ENCODE data around the gene PRPF6. TPM values are rescaled to one million over a fixed set of nuclear protein-coding genes. Genes with fewer than 3 reads are reported as not detected.
A peak's percentile ranks its signal among the peaks of the same experiment; 100 is the strongest.

The PRPF6 gene
- total RNA-seq, 1 experiment from 2014 or later = 88.4 TPM

GRCh38 chr20:63952210-63952535 is 28.8 kb upstream of the PRPF6 start:
- peaks cover 3% of the 10 kb centered on the region; the same call in 1 of the 2 replicates for H3K36me3 ChIP-seq (ENCODE audit: control insufficient read depth, insufficient read depth, low read length)
- H3K9me3 ChIP-seq (ENCODE audit: control insufficient read depth, insufficient read depth, low read depth, low read length) = no peaks in the 10 kb centered on the region
- no peak overlapping the region for H3K4me3 ChIP-seq (ENCODE audit: low read depth in 2 of 2, low read length in 2 of 2)
- in situ Hi-C loops (cut with HindIII; ENCODE audit: low pct_unique_long_range_greater_than_20kb, low sequenced_read_pairs) (no loop called here), intact Hi-C loops (cut with micrococcal nuclease; ENCODE audit: unreplicated experiment) (no loop called here)
- ChIA-PET POLR2A (interaction anchor here (0.5 kb wide), 1 partner anchor 189 kb away, joined by 3 read pairs; no protein-coding TSS in a partner anchor), CTCF (no interaction called here)
- no peak for TF ChIP-seq CTCF (IDR thresholded peaks at IDR 0.05)
- TF ChIP-seq TCF7L2 (IDR thresholded peaks at IDR 0.05; ENCODE audit: low read depth, low read length) = no peak
- TF ChIP-seq POLR2AphosphoS5 (IDR thresholded peaks at IDR 0.05; ENCODE audit: low read depth, low read length) = no peak
- TF ChIP-seq SIN3A (IDR thresholded peaks at IDR 0.05; ENCODE audit: borderline replicate concordance, insufficient read depth, low read depth, low read length) = no peak
- TF ChIP-seq REST (IDR thresholded peaks at IDR 0.05; ENCODE audit: insufficient read depth in 1 of 2, low read depth in 2 of 2, low read length in 1 of 2) = no peak
- peaks cover 67% of the 10 kb centered on the region for H3K4me1 ChIP-seq (ENCODE audit: control insufficient read depth, insufficient read depth, low read length)
- BruUV-seq (replicated peaks) = no TSS peak
- no peak for ATAC-seq
- DNase-seq (ENCODE audit: low read depth, low spot score) = no peak
- peak overlapping the region; percentile 65 for H3K27ac ChIP-seq (ENCODE audit: low read length)
- no peaks in the 10 kb centered on the region for H3K27me3 ChIP-seq (ENCODE audit: control insufficient read depth, insufficient read depth, low read length)

GRCh38 chr20:63952769-63953168 is 28.2 kb upstream of the PRPF6 start:
- no peaks in the 10 kb centered on the region for H3K9me3 ChIP-seq (ENCODE audit: control insufficient read depth, insufficient read depth, low read depth, low read length)
- ChIA-PET CTCF (no interaction called here), POLR2A (no interaction called here)
- TSS peak; percentile 33 for BruUV-seq (replicated peaks)
- peak overlapping the region; percentile 65 for H3K27ac ChIP-seq (ENCODE audit: low read length)
- intact Hi-C loops (cut with micrococcal nuclease; ENCODE audit: unreplicated experiment) (no loop called here), in situ Hi-C loops (cut with HindIII; ENCODE audit: low pct_unique_long_range_greater_than_20kb, low sequenced_read_pairs) (no loop called here)
- H3K36me3 ChIP-seq (ENCODE audit: control insufficient read depth, insufficient read depth, low read length) = peaks cover 3% of the 10 kb centered on the region; the same call in 1 of the 2 replicates
- H3K4me3 ChIP-seq (ENCODE audit: low read depth in 2 of 2, low read length in 2 of 2) = no peak overlapping the region
- no peak for DNase-seq (ENCODE audit: low read depth, low spot score)
- TF ChIP-seq TCF7L2 (IDR thresholded peaks at IDR 0.05; ENCODE audit: low read depth, low read length) (no peak), POLR2AphosphoS5 (IDR thresholded peaks at IDR 0.05; ENCODE audit: low read depth, low read length) (no peak), SIN3A (IDR thresholded peaks at IDR 0.05; ENCODE audit: borderline replicate concordance, insufficient read depth, low read depth, low read length) (no peak), CTCF (IDR thresholded peaks at IDR 0.05) (no peak), REST (IDR thresholded peaks at IDR 0.05; ENCODE audit: insufficient read depth in 1 of 2, low read depth in 2 of 2, low read length in 1 of 2) (no peak)
- no peak for ATAC-seq
- H3K4me1 ChIP-seq (ENCODE audit: control insufficient read depth, insufficient read depth, low read length) = peaks cover 61% of the 10 kb centered on the region
- H3K27me3 ChIP-seq (ENCODE audit: control insufficient read depth, insufficient read depth, low read length) = no peaks in the 10 kb centered on the region
